Common myeloid progenitor, CD34-positive (primary cell): ENCODE results near the gene INHBE.

Experiments used
- CTCF ChIA-PET: fragments of 350-600 bp; sonication (Branson Sonifier 250); formaldehyde crosslinking; loops from one replicate; lab custom pipeline; 2021; ENCODE audit warnings: antibody characterized with exemption; lab: Charles Lee
- POLR2A ChIA-PET: fragments of 350-600 bp; sonication (Branson Sonifier 250); formaldehyde crosslinking; loops from one replicate; lab custom pipeline; 2021; ENCODE audit warnings: antibody characterized with exemption; lab: Charles Lee
- DNase-seq, 3 donors: peaks; one replicate each; pipeline versions ENCODE4 v3.0.0 to v3.0.0-alpha.2; 2013
- H3K27ac ChIP-seq, 2 experiments: 1 replicate in 1 of 2; 2 replicates in 1 of 2; pipeline ENCODE4 v1.7.0; 2013; ENCODE audit warnings: inconsistent platforms in 2 of 2, low read length in 2 of 2, mild to moderate bottlenecking in 2 of 2, low read depth in 1 of 2, moderate library complexity in 1 of 2; ENCODE audit not compliant: severe bottlenecking in 2 of 2, insufficient read depth in 1 of 2, poor library complexity in 1 of 2
- H3K27me3 ChIP-seq, 5 experiments: replicated peaks in 2 of 5; 1 replicate in 3 of 5; 2 replicates in 2 of 5; pipeline versions ENCODE4 v1.6.1 to v1.7.0; 2013; ENCODE audit warnings: low read length in 4 of 5, mild to moderate bottlenecking in 2 of 5, moderate library complexity in 2 of 5, inconsistent platforms in 1 of 5; ENCODE audit not compliant: insufficient read depth in 5 of 5, control insufficient read depth in 4 of 5
- H3K36me3 ChIP-seq, 4 experiments: 1 replicate in 2 of 4; 2 replicates in 2 of 4; pipeline versions ENCODE4 v1.6.1 to v1.7.0; 2013; ENCODE audit warnings: low read length in 3 of 4, control low read depth in 1 of 4, mild to moderate bottlenecking in 1 of 4; ENCODE audit not compliant: control insufficient read depth in 4 of 4, insufficient read depth in 4 of 4
- H3K4me1 ChIP-seq, 4 experiments: 1 replicate in 3 of 4; 2 replicates in 1 of 4; pipeline versions ENCODE4 v1.6.1 to v1.7.1; 2013; ENCODE audit warnings: low read length in 3 of 4, mild to moderate bottlenecking in 3 of 4, control low read depth in 1 of 4, inconsistent platforms in 1 of 4, moderate library complexity in 1 of 4; ENCODE audit not compliant: control insufficient read depth in 4 of 4, insufficient read depth in 4 of 4; ENCODE audit errors: control extremely low read depth in 1 of 4
- H3K4me3 ChIP-seq, 7 experiments: 1 replicate in 4 of 7; 2 replicates in 3 of 7; pipeline versions ENCODE4 v1.5.1 to v1.7.0; 2013; ENCODE audit warnings: mild to moderate bottlenecking in 7 of 7, low read length in 6 of 7, moderate library complexity in 6 of 7, inconsistent platforms in 2 of 7, low read depth in 2 of 7, control low read depth in 1 of 7; ENCODE audit not compliant: insufficient read depth in 4 of 7, control insufficient read depth in 1 of 7; ENCODE audit errors: extremely low read depth in 1 of 7
- H3K9me3 ChIP-seq, 5 experiments: 1 replicate in 4 of 5; 2 replicates in 1 of 5; pipeline versions ENCODE4 v1.6.1 to v1.7.1; 2013; ENCODE audit warnings: low read length in 4 of 5, mild to moderate bottlenecking in 2 of 5, inconsistent platforms in 1 of 5, low read depth in 1 of 5, moderate library complexity in 1 of 5; ENCODE audit not compliant: control insufficient read depth in 4 of 5, insufficient read depth in 2 of 5; ENCODE audit errors: control extremely low read depth in 1 of 5
- WGBS: methylation state at CpG from one replicate; pipeline ENCODE4 v1.1.5; 2013; ENCODE audit not compliant: insufficient coverage; 5-methylcytosine and 5-hydroxymethylcytosine counted together

Gene INHBE

DNA sequence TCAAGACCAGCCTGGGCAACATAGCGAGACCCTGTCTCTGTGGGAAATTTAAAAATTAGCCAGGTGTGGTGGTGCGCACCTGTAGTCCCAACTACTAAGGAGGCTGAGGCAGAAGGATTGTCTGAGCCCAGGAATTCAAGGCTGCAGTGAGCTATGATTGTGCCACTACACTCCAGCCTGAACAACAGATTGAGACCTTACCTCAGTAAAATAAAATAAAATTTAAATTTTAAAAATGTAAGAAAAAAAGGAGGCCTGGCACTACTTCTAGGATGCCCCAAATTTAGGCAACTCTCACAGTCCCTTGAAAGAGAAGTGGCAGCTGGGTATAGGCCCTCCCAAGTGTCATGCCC is 918 bp upstream of the INHBE start:
- no peak for DNase-seq
- Histone ChIP-seq H3K36me3 (no peaks in the 10 kb centered on the region), H3K27ac (peak overlapping the region in 1 of 2 experiments; percentile 34), H3K9me3 (no peaks in the 10 kb centered on the region), H3K27me3 (no peaks in the 10 kb centered on the region), H3K4me1 (peaks cover 3 to 28% (median 13%) of the 10 kb centered on the region in 4 experiments), H3K4me3 (no peak overlapping the region)
- 100% methylated on average over 2 of the region's 2 CpGs for WGBS
- ChIA-PET CTCF (interaction anchor here (0.6 to 18.4 kb wide), 20 partner anchors 8 to 210 kb away, joined by 3 to 518 read pairs (median 8); partner anchors contain the start of gene INHBC), POLR2A (no interaction called here)

DNA sequence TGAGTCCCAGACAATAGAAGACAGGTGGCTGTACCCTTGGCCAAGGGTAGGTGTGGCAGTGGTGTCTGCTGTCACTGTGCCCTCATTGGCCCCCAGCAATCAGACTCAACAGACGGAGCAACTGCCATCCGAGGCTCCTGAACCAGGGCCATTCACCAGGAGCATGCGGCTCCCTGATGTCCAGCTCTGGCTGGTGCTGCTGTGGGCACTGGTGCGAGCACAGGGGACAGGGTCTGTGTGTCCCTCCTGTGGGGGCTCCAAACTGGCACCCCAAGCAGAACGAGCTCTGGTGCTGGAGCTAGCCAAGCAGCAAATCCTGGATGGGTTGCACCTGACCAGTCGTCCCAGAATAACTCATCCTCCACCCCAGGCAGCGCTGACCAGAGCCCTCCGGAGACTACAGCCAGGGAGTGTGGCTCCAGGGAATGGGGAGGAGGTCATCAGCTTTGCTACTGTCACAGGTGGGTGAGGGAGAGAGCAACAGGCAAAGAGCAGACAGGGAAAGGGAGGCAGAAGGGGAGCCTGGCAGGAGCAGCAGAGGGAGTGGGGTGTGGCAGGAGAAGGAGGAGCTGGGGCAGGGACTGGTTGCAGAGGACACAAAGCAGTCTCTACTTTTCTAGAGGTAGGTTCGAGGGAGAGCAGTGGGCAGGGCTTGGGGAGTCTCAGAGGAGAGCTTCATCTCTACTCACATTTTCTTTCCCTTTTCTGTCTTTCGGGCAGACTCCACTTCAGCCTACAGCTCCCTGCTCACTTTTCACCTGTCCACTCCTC is 452 bp downstream of the INHBE start:
- Histone ChIP-seq H3K4me3 (peak overlapping the region in 3 of 7 experiments; percentile 20 to 71 (median 39)), H3K9me3 (no peaks in the 10 kb centered on the region), H3K4me1 (peaks cover 6 to 37% (median 22%) of the 10 kb centered on the region in 4 experiments), H3K27me3 (peaks cover 0 to 5% (median 0%) of the 10 kb centered on the region in 5 experiments), H3K27ac (no peak overlapping the region), H3K36me3 (no peaks in the 10 kb centered on the region)
- ChIA-PET CTCF (interaction anchor here (0.7 to 18.4 kb wide), 36 partner anchors 9 to 191 kb away, joined by 3 to 518 read pairs (median 5); partner anchors contain the start of gene INHBC), POLR2A (interaction anchor here (0.6 to 1.0 kb wide), 2 partner anchors 25 to 146 kb away, joined by 3 read pairs; no protein-coding TSS in a partner anchor)
- no peak for DNase-seq
- 75% methylated on average over 5 of the region's 10 CpGs for WGBS

DNA sequence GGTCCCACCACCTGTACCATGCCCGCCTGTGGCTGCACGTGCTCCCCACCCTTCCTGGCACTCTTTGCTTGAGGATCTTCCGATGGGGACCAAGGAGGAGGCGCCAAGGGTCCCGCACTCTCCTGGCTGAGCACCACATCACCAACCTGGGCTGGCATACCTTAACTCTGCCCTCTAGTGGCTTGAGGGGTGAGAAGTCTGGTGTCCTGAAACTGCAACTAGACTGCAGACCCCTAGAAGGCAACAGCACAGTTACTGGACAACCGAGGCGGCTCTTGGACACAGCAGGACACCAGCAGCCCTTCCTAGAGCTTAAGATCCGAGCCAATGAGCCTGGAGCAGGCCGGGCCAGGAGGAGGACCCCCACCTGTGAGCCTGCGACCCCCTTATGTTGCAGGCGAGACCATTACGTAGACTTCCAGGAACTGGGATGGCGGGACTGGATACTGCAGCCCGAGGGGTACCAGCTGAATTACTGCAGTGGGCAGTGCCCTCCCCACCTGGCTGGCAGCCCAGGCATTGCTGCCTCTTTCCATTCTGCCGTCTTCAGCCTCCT is 1.1 kb downstream of the INHBE start:
- H3K4me1 ChIP-seq = peaks cover 6 to 43% (median 29%) of the 10 kb centered on the region in 4 experiments
- H3K36me3 ChIP-seq = no peaks in the 10 kb centered on the region
- no peak overlapping the region for H3K27ac ChIP-seq
- CTCF ChIA-PET = interaction anchor here (0.7 to 18.4 kb wide), 32 partner anchors 9 to 191 kb away, joined by 3 to 518 read pairs (median 5); partner anchors contain the start of gene INHBC
- peaks cover 0 to 11% (median 4%) of the 10 kb centered on the region in 5 experiments for H3K27me3 ChIP-seq
- no peaks in the 10 kb centered on the region for H3K9me3 ChIP-seq
- 51% methylated on average over 14 of the region's 15 CpGs for WGBS
- H3K4me3 ChIP-seq = peak overlapping the region in 3 of 7 experiments; percentile 20 to 71 (median 39)
- peak; percentile 71 to 81 (median 76) for DNase-seq
- POLR2A ChIA-PET = interaction anchor here (1.0 kb wide), 1 partner anchor 147 kb away, joined by 3 read pairs; no protein-coding TSS in a partner anchor

DNA sequence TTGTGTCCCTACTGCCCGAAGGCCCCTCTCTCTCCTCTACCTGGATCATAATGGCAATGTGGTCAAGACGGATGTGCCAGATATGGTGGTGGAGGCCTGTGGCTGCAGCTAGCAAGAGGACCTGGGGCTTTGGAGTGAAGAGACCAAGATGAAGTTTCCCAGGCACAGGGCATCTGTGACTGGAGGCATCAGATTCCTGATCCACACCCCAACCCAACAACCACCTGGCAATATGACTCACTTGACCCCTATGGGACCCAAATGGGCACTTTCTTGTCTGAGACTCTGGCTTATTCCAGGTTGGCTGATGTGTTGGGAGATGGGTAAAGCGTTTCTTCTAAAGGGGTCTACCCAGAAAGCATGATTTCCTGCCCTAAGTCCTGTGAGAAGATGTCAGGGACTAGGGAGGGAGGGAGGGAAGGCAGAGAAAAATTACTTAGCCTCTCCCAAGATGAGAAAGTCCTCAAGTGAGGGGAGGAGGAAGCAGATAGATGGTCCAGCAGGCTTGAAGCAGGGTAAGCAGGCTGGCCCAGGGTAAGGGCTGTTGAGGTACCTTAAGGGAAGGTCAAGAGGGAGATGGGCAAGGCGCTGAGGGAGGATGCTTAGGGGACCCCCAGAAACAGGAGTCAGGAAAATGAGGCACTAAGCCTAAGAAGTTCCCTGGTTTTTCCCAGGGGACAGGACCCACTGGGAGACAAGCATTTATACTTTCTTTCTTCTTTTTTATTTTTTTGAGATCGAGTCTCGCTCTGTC is 1.8 kb downstream of the INHBE start:
- POLR2A ChIA-PET = no interaction called here

DNA sequence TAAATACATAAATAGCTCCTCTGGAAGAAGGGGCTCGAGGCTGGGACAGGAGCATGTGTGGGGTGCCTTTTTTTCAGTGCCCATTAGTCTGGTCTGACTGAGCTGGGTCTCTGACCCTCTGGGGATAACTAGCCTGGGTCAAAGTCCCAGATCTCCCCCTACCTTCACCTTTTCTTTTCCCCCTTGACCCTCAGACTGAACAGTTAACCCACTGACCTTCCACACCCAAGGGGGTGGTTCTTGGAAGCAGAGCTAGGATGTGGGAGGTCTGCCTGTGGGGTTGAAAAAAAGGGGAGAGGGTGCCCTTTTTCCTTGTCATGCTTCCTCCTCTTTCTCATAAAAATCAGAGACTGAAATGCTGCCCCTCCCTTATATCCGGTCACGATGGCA is 3.6 kb downstream of the INHBE start:
- ChIA-PET CTCF (interaction anchor here (0.7 to 18.4 kb wide), 29 partner anchors 8 to 229 kb away, joined by 3 to 518 read pairs (median 4); partner anchors contain the start of genes ARHGAP9 and DDIT3), POLR2A (interaction anchor here (0.5 to 1.2 kb wide), 6 partner anchors 20 to 152 kb away, joined by 3 to 4 read pairs (median 4); partner anchors contain the start of genes ARHGAP9 and DDIT3)
- peak overlapping the region in 6 of 7 experiments; percentile 68 to 90 (median 84) for H3K4me3 ChIP-seq
- no peak for DNase-seq
- peak overlapping the region in 1 of 2 experiments; percentile 64 for H3K27ac ChIP-seq
- H3K9me3 ChIP-seq = no peaks in the 10 kb centered on the region
- WGBS = 0% methylated on average over 2 of the region's 3 CpGs
- peaks cover 0 to 13% (median 4%) of the 10 kb centered on the region in 5 experiments for H3K27me3 ChIP-seq
- no peaks in the 10 kb centered on the region for H3K36me3 ChIP-seq
- peaks cover 8 to 51% (median 40%) of the 10 kb centered on the region in 4 experiments for H3K4me1 ChIP-seq

More for the DNA sequence above, 1.8 kb downstream of the INHBE start:
- no peaks in the 10 kb centered on the region for H3K9me3 ChIP-seq
- no peaks in the 10 kb centered on the region for H3K36me3 ChIP-seq
- H3K27me3 ChIP-seq = peaks cover 0 to 13% (median 4%) of the 10 kb centered on the region in 5 experiments
- no peak overlapping the region for H3K27ac ChIP-seq
- H3K4me1 ChIP-seq = peaks cover 6 to 50% (median 34%) of the 10 kb centered on the region in 4 experiments
- CTCF ChIA-PET = interaction anchor here (0.9 to 18.4 kb wide), 18 partner anchors 8 to 192 kb away, joined by 3 to 518 read pairs (median 6); partner anchors contain the start of genes ARHGAP9 and INHBC
- H3K4me3 ChIP-seq = no peak overlapping the region
- DNase-seq = no peak
- 100% methylated on average over 3 of the region's 6 CpGs for WGBS

GRCh38 chr12:57459055-57459749 is 4.1 kb downstream of the INHBE start:
- H3K9me3 ChIP-seq = no peaks in the 10 kb centered on the region
- H3K4me3 ChIP-seq = peak overlapping the region; percentile 44 to 90 (median 82)
- 0% methylated on average over 15 of the region's 24 CpGs for WGBS
- H3K27ac ChIP-seq = peak overlapping the region in 1 of 2 experiments; percentile 64
- H3K27me3 ChIP-seq = peaks cover 0 to 13% (median 4%) of the 10 kb centered on the region in 5 experiments
- H3K36me3 ChIP-seq = no peaks in the 10 kb centered on the region
- H3K4me1 ChIP-seq = peaks cover 8 to 51% (median 40%) of the 10 kb centered on the region in 4 experiments
- DNase-seq = peak; percentile 96 to 99 (median 98)
- CTCF ChIA-PET = interaction anchor here (0.7 to 18.4 kb wide), 27 partner anchors 8 to 228 kb away, joined by 3 to 518 read pairs (median 4); partner anchors contain the start of genes ARHGAP9 and DDIT3
- POLR2A ChIA-PET = interaction anchor here (0.5 to 1.2 kb wide), 6 partner anchors 20 to 152 kb away, joined by 3 to 4 read pairs (median 4); partner anchors contain the start of genes ARHGAP9 and DDIT3
